Hepatocyte (in vitro differentiated cells): Measurements from ENCODE around the gene HPS4. TPM values are rescaled to one million over a fixed set of nuclear protein-coding genes. Genes with fewer than 3 reads are reported as not detected.

Source experiments
- DNase-seq: peaks from one replicate; pipeline ENCODE4 v3.0.0-alpha.2; 2016; ENCODE audit warnings: low spot score
- H2AFZ ChIP-seq: fragments of 200-600 bp; sonication (generic); 2 replicates; pipeline ENCODE4 v1.6.0; 2016; ENCODE audit warnings: antibody characterized with exemption, mild to moderate bottlenecking
- H3K27ac ChIP-seq: fragments of 200-600 bp; sonication (generic); 2 replicates; pipeline ENCODE4 v1.5.1; 2016; ENCODE audit warnings: mild to moderate bottlenecking
- H3K27me3 ChIP-seq: fragments of 200-600 bp; sonication (generic); 2 replicates; pipeline ENCODE4 v1.6.1; 2016
- H3K36me3 ChIP-seq: fragments of 200-600 bp; sonication (generic); replicated peaks from 2 replicates; pipeline ENCODE4 v1.5.1; 2016; ENCODE audit warnings: low read depth; ENCODE audit not compliant: insufficient read depth
- H3K4me1 ChIP-seq: fragments of 200-600 bp; sonication (generic); 2 replicates; pipeline ENCODE4 v1.5.1; 2016; ENCODE audit warnings: mild to moderate bottlenecking, moderate library complexity; ENCODE audit not compliant: insufficient read depth
- H3K4me2 ChIP-seq: fragments of 200-600 bp; sonication (generic); 2 replicates; pipeline ENCODE4 v1.6.0; 2016
- H3K4me3 ChIP-seq: fragments of 200-600 bp; sonication (generic); 2 replicates; pipeline ENCODE4 v1.5.1; 2016; ENCODE audit warnings: mild to moderate bottlenecking
- H3K79me2 ChIP-seq: fragments of 200-600 bp; sonication (generic); 2 replicates; pipeline ENCODE4 v1.6.0; 2017; ENCODE audit warnings: mild to moderate bottlenecking
- H3K9me2 ChIP-seq: fragments of 200-600 bp; sonication (generic); replicated peaks from 2 replicates; pipeline ENCODE4 v1.6.0; 2017; ENCODE audit warnings: mild to moderate bottlenecking; ENCODE audit not compliant: insufficient read depth
- H3K9me3 ChIP-seq: fragments of 200-600 bp; sonication (generic); 2 replicates; pipeline ENCODE4 v1.5.1; 2016; ENCODE audit warnings: low read depth, mild to moderate bottlenecking
- H4K20me1 ChIP-seq: fragments of 200-600 bp; sonication (generic); 2 replicates; pipeline ENCODE4 v1.6.0; 2016; ENCODE audit warnings: mild to moderate bottlenecking; ENCODE audit not compliant: insufficient read depth, poor library complexity, severe bottlenecking
- EZH2 ChIP-seq: fragments of 200-600 bp; sonication (generic); IDR thresholded peaks from 2 replicates; pipeline ENCODE4 v1.6.1; 2016; ENCODE audit warnings: antibody characterized with exemption, mild to moderate bottlenecking, borderline replicate concordance
- EZH2phosphoT487 ChIP-seq: fragments of 200-600 bp; sonication (generic); IDR thresholded peaks from one replicate; pipeline ENCODE4 v1.6.1; 2018; ENCODE audit warnings: antibody characterized with exemption, mild to moderate bottlenecking, low read depth, moderate library complexity; ENCODE audit not compliant: unreplicated experiment, severe bottlenecking
- WGBS: methylation state at CpG from one replicate; pipeline ENCODE4 v1.1.6; 2016; ENCODE audit warnings: low lambda C conversion rate; ENCODE audit errors: missing lambda C conversion rate; 5-methylcytosine and 5-hydroxymethylcytosine counted together
- polyA plus RNA-seq: library from polyadenylated mRNA; unstranded; fragments of >200 nt; fragmentation: Nextera tagmentation; extraction: Ambion mirVana; gene quantifications from 2 replicates; pipeline ENCODE4 v1.2.1, GENCODE V29; 2016
- total RNA-seq: library from RNA; depleted of rRNA; stranded (reverse); fragments of >200 nt; gene quantifications from 2 replicates; pipeline ENCODE4 v1.2.3, GENCODE V29; 2014
- TF ChIP-seq, protein P1 (sequence below): fragments of 200-600 bp; sonication (generic); IDR thresholded peaks from 2 replicates; pipeline ENCODE4 v1.5.1; 2016; ENCODE audit warnings: antibody characterized with exemption, mild to moderate bottlenecking; ENCODE audit not compliant: poor library complexity

The HPS4 gene
- total and polyA plus RNA-seq, 2 experiments from 2014 or later, result 20.2 to 36.7 TPM

DNA sequence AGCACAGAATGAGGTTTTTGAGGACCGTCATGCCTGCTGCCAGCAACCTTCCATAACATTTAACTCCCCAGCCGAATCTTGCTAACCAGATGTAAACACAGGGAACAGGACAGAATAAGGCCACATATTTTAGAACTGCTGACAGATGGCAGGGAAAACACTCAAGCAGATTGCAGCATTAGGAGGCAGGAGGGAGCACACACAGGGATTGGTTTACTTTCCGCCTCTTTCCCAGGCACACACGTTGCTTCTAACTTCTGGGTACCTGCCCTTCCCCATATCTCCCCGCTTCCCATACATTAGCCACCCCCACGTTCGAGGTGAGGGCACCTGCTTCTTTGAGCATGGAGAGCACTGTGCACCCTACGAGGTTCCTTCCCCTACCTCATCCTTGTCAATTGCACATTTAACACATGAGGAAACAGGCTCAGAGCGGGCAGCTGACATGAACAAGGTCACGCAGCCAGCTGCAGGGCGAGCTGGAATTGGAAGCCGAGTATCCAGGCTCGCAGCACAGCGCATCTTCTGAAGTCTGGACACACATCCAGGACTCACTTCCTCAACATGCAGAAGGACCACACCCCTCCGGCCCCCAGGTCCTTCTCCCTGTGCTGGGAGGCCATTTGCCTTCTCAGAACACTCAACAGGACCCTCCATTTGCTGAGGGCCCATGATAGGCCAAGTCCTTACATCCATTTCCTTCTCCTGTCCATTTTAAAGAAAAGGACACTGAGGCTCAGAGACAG, 35.8 kb downstream of the HPS4 start:
- Histone ChIP-seq H3K9me2 (no peaks in the 10 kb centered on the region), H3K4me1 (no peaks in the 10 kb centered on the region), H2AFZ (no peak overlapping the region), H3K27me3 (no peaks in the 10 kb centered on the region), H3K36me3 (no peaks in the 10 kb centered on the region), H3K9me3 (no peaks in the 10 kb centered on the region), H3K4me2 (no peak overlapping the region), H3K27ac (no peak overlapping the region), H3K4me3 (no peak overlapping the region), H4K20me1 (no peaks in the 10 kb centered on the region), H3K79me2 (no peaks in the 10 kb centered on the region)
- DNase-seq, result no peak
- TF ChIP-seq EZH2phosphoT487 (no peak), EZH2 (no peak)
- TF ChIP-seq, protein P1, sequence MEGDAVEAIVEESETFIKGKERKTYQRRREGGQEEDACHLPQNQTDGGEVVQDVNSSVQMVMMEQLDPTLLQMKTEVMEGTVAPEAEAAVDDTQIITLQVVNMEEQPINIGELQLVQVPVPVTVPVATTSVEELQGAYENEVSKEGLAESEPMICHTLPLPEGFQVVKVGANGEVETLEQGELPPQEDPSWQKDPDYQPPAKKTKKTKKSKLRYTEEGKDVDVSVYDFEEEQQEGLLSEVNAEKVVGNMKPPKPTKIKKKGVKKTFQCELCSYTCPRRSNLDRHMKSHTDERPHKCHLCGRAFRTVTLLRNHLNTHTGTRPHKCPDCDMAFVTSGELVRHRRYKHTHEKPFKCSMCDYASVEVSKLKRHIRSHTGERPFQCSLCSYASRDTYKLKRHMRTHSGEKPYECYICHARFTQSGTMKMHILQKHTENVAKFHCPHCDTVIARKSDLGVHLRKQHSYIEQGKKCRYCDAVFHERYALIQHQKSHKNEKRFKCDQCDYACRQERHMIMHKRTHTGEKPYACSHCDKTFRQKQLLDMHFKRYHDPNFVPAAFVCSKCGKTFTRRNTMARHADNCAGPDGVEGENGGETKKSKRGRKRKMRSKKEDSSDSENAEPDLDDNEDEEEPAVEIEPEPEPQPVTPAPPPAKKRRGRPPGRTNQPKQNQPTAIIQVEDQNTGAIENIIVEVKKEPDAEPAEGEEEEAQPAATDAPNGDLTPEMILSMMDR, result no peak
- WGBS, result 84% methylated on average over 15 of the region's 15 CpGs

DNA sequence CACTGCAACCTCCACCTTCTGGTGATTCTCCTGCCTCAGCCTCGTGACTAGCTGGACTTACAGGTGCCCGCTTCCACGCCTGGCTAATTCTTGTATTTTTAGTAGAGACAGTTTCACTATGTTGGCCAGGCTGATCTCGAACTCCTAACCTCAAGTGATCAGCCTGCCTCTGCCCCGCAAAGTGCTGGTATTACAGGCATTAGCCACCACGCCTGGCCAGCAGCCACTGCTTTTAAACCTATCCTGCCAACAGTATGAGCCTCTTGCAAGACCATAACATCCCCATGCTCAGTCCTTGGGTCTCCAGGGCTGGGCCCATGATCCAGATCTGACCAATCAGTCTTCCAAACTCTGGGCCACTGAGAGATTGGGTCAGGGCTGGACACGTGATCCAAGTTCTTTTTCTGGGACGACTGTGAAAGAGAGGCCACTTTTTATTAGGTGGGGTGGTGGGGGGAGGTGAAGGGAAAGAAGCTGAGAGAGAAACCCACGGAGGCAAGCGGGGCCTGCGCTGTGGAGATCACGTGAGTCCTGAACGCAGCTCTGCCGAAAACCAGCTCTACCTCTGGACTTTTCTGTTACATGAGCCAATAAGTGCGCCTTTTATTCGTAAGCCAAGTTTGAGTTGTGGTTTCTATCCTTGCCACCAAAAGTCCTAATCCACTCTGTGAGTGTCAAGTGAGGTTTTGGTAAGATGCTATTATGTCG, 36.6 kb downstream of the HPS4 start:
- Histone ChIP-seq H4K20me1 (no peaks in the 10 kb centered on the region), H3K4me3 (no peak overlapping the region), H3K9me2 (no peaks in the 10 kb centered on the region), H3K4me1 (no peaks in the 10 kb centered on the region), H3K36me3 (no peaks in the 10 kb centered on the region), H3K27me3 (no peaks in the 10 kb centered on the region), H3K9me3 (no peaks in the 10 kb centered on the region), H2AFZ (no peak overlapping the region), H3K27ac (no peak overlapping the region), H3K79me2 (no peaks in the 10 kb centered on the region), H3K4me2 (no peak overlapping the region)
- TF ChIP-seq EZH2 (no peak), EZH2phosphoT487 (no peak)
- TF ChIP-seq, protein P1, result no peak
- WGBS, result 92% methylated on average over 17 of the region's 17 CpGs
- DNase-seq, result no peak

DNA sequence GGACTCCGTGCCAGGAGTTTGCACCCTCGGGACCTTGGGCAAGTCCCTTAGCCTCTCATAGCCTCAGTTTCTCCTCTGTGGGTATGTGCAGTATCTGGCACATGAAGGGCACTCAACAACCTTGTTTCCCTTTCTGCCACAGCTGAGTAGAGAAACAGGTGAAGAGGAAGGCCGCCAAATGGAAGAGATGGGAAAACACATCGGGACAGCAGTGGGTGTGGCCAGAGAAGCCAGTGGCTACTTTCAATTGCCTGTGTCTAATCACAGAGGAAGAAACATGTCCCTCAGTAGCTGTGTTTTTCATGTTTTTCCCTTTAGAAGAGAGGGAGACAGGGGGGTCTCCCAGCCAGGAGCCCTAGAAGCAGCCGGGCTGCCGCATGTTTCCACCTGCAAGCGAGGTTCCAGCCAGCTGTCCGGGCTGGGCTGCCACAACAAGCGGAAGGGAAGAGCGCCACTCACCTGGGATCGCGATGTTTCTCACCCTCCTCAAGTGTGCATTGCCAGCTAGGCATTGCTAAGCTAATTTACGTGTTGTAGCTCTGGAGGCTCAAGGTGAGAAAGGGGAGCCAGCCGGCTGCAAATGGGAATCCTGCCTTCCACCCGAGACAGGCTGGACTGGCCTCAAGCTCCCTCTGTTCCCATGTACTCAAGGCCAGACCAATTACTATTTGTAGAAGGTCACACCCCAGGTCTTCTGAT, 37.9 kb downstream of the HPS4 start:
- H3K27ac ChIP-seq, result peak overlapping the region; percentile 56
- H4K20me1 ChIP-seq, result no peaks in the 10 kb centered on the region
- TF ChIP-seq, protein P1, result no peak
- TF ChIP-seq EZH2 (no peak), EZH2phosphoT487 (no peak)
- no peak overlapping the region for H3K4me2 ChIP-seq
- H3K9me3 ChIP-seq, result no peaks in the 10 kb centered on the region
- H3K79me2 ChIP-seq, result no peaks in the 10 kb centered on the region
- H3K4me1 ChIP-seq, result no peaks in the 10 kb centered on the region
- H2AFZ ChIP-seq, result no peak overlapping the region
- H3K36me3 ChIP-seq, result no peaks in the 10 kb centered on the region
- no peak overlapping the region for H3K4me3 ChIP-seq
- DNase-seq, result no peak
- 87% methylated on average over 15 of the region's 15 CpGs for WGBS
- no peaks in the 10 kb centered on the region for H3K27me3 ChIP-seq
- no peaks in the 10 kb centered on the region for H3K9me2 ChIP-seq
